GM13977 (cell line): ENCODE measurements around the gene NTRK2.

Experiments
- DNase-seq: peaks from one replicate; pipeline ENCODE4 v3.0.0; 2012; ENCODE audit warnings: low spot score
- CTCF ChIP-seq: IDR thresholded peaks from 2 replicates; pipeline ENCODE4 v1.5.1; 2012; ENCODE audit warnings: mild to moderate bottlenecking, control low read depth; ENCODE audit not compliant: insufficient read depth; ENCODE audit errors: extremely low read depth, missing control alignments
- in situ Hi-C: fragments of 300-500 bp; cut with MboI; formaldehyde crosslinking; loops from one replicate; pipeline ENCODE4 v1.12.0; 2022; ENCODE audit warnings: low sequenced_read_pairs, low pct_unique_long_range_greater_than_20kb, mixed read lengths, inconsistent platforms; ENCODE audit not compliant: unreplicated experiment

The NTRK2 gene

GRCh38 chr9:84932915-84933527 lies 263.5 kb downstream of the NTRK2 start:
- DNase-seq = no peak
- in situ Hi-C loops = no loop called here
- no peak for TF ChIP-seq CTCF

GRCh38 chr9:84935528-84936117 lies 266.1 kb downstream of the NTRK2 start:
- TF ChIP-seq CTCF = no peak
- no peak for DNase-seq
- in situ Hi-C loops = no loop called here

GRCh38 chr9:84937180-84937579 lies 267.7 kb downstream of the NTRK2 start:
- DNase-seq = no peak
- no peak for TF ChIP-seq CTCF
- in situ Hi-C loops = no loop called here

GRCh38 chr9:84937581-84937980 lies 268.1 kb downstream of the NTRK2 start:
- in situ Hi-C loops = no loop called here
- no peak for DNase-seq
- no peak for TF ChIP-seq CTCF

GRCh38 chr9:84939774-84940173 lies 270.2 kb downstream of the NTRK2 start:
- DNase-seq = no peak
- in situ Hi-C loops = no loop called here
- TF ChIP-seq CTCF = no peak

GRCh38 chr9:84940294-84940693 lies 270.8 kb downstream of the NTRK2 start:
- in situ Hi-C loops = no loop called here
- no peak for DNase-seq
- no peak for TF ChIP-seq CTCF

- TF ChIP-seq CTCF = no peak
- DNase-seq = no peak
- in situ Hi-C loops = no loop called here
Observed at GRCh38 chr9:84941792-84942191, 272.3 kb downstream of the NTRK2 start.
